ENCODE data around the gene DNAJB7.
"Not testable (repeated sequence)": the region's sequence is repeated elsewhere in the genome, so short reads cannot be mapped to it uniquely, and the experiment has no call there.

Gene DNAJB7

GRCh38 chr22:40878922-40879321 lies 17.0 kb upstream of the DNAJB7 start:
- H3K4me3 ChIP-seq (ENCODE audit: low read depth, low read length), result no peak overlapping the region
- TF ChIP-seq, protein P1, sequence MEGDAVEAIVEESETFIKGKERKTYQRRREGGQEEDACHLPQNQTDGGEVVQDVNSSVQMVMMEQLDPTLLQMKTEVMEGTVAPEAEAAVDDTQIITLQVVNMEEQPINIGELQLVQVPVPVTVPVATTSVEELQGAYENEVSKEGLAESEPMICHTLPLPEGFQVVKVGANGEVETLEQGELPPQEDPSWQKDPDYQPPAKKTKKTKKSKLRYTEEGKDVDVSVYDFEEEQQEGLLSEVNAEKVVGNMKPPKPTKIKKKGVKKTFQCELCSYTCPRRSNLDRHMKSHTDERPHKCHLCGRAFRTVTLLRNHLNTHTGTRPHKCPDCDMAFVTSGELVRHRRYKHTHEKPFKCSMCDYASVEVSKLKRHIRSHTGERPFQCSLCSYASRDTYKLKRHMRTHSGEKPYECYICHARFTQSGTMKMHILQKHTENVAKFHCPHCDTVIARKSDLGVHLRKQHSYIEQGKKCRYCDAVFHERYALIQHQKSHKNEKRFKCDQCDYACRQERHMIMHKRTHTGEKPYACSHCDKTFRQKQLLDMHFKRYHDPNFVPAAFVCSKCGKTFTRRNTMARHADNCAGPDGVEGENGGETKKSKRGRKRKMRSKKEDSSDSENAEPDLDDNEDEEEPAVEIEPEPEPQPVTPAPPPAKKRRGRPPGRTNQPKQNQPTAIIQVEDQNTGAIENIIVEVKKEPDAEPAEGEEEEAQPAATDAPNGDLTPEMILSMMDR (IDR thresholded peaks at IDR 0.05; ENCODE audit: low read depth, low read length), result no peak

DNA sequence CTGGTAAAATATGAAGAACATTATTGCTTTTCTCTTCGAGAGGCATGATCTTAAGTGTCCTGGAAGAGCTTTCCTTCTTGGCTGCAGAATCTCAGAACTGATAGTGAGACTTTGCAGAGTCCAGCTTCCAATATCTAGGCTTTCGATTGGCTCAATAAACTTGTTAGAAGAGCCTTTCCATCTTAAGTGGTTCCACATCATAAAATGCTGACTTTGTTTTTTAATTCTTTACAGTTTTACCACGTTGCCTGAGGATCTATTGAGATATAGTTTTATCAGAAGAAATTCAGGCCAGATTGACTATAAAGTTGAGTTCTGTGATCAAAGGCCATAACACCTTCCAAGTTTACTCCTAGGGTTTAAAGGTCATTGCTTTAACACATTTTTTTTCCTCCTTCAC lies 15.6 kb upstream of the DNAJB7 start:
- TF ChIP-seq, protein P1 (IDR thresholded peaks at IDR 0.05; ENCODE audit: low read depth, low read length), result no peak
- H3K4me3 ChIP-seq (ENCODE audit: low read depth, low read length), result no peak overlapping the region

GRCh38 chr22:40876907-40877306 lies 15.0 kb upstream of the DNAJB7 start:
- TF ChIP-seq, protein P1 (IDR thresholded peaks at IDR 0.05; ENCODE audit: low read depth, low read length), result no peak

DNA sequence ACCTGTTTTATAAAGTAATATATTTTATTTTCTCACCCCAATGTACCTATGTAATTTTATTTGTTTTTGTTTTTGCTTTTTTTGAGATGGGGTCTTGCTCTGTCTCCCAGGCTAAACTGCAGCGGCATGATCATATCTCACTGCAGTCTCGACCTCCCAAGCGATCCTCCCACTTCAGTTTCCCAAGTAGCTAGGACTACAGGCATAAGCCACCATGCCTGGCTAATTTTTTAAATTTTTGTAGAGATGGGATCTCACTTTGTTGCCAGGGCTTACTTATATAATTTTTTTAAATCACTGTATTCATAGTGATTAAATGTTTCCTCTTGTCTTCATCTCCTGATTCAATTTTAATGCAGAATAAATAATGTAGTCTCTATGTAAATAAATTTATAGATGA lies 13.2 kb upstream of the DNAJB7 start:
- TF ChIP-seq, protein P1 (IDR thresholded peaks at IDR 0.05; ENCODE audit: low read depth, low read length), result no peak

More at GRCh38 chr22:40876907-40877306, 15.0 kb upstream of the DNAJB7 start:
- H3K4me3 ChIP-seq (ENCODE audit: low read depth, low read length), result no peak overlapping the region

GRCh38 chr22:40874016-40874415 lies 12.1 kb upstream of the DNAJB7 start:
- no peak overlapping the region for H3K4me3 ChIP-seq (ENCODE audit: low read depth, low read length)
- TF ChIP-seq, protein P1 (IDR thresholded peaks at IDR 0.05; ENCODE audit: low read depth, low read length), result no peak

More for the DNA sequence above, 13.2 kb upstream of the DNAJB7 start:
- no peak overlapping the region for H3K4me3 ChIP-seq (ENCODE audit: low read depth, low read length)

DNA sequence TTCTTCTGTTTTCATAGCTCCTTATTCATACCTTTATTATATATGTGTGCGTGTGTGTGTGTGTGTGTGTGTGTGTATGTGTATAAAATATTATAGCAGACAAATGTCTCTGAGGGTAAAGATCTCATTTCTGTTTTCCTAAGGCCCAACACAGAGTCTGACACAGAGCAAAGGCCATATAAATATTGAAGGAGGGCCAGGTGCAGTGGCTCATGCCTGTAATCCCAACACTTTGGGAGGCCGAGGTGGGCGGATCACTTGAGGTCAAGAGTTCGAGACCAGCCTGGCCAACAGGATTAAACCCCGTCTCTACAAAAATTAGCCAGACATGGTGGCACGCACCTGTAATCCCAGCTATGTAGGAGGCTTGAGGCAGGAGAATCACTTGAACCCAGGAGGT lies 6.5 kb upstream of the DNAJB7 start:
- H3K4me3 ChIP-seq (ENCODE audit: low read depth, low read length), result not testable (repeated sequence)

DNA sequence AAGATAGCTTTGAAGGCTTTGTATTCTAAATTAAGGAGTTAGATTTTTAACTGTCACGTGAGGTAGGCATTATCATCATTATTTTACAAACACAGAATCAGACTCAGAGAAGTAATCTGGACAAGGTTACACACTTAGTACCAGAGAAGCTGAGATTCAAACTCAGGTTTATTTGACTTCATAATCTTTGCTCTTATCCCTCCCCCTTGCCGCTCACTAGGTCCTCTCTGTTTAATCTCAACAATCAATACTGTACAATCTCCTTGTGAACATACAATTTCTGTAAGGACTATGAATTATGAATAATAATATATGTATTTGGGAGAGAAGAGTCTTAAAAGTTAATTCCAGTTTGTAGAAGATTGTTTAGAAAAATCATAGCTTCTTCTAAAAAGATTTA lies 5.2 kb upstream of the DNAJB7 start:
- TF ChIP-seq, protein P1 (IDR thresholded peaks at IDR 0.05; ENCODE audit: low read depth, low read length), result no peak
- no peak overlapping the region for H3K4me3 ChIP-seq (ENCODE audit: low read depth, low read length)

DNA sequence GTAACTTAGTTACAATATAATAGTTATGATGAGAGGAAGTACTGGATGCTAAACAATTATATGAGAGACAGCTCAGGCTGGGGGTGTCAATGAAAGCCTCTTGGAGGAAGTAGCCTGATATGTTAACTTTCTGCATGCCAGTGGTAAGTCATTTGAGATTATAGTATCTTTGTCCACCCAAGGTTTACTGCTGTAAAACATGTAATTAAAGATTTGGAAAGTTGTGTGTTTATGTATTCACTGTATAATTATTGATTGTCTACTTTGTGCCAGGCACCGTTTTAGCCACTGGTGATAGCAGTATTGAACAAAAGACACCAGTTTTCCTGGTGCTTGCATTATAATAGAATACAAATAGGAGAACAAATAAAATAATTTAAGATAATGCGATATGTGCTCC lies 624 bp upstream of the DNAJB7 start:
- TF ChIP-seq, protein P1 (IDR thresholded peaks at IDR 0.05; ENCODE audit: low read depth, low read length), result no peak

More for the DNA sequence above, 624 bp upstream of the DNAJB7 start:
- no peak overlapping the region for H3K4me3 ChIP-seq (ENCODE audit: low read depth, low read length)
